Loucy (cell line): ENCODE measurements around the gene SETD3.

Experiments used
- H2AFZ ChIP-seq: fragments of 200-600 bp; sonication (generic); 2 replicates; pipeline ENCODE4 v1.6.0; 2016; ENCODE audit warnings: antibody characterized with exemption, mild to moderate bottlenecking, low read length, moderate library complexity
- H3F3A ChIP-seq: fragments of 200-600 bp; 2 replicates; pipeline ENCODE4 v1.6.0; 2016; ENCODE audit warnings: antibody characterized with exemption, low read depth, mild to moderate bottlenecking
- H3K27me3 ChIP-seq: fragments of 200-600 bp; sonication (generic); 2 replicates; pipeline ENCODE4 v1.6.1; 2014; ENCODE audit warnings: low read length, mild to moderate bottlenecking; ENCODE audit not compliant: insufficient read depth, poor library complexity, severe bottlenecking
- H3K36me3 ChIP-seq: fragments of 200-600 bp; sonication (generic); 2 replicates; pipeline ENCODE4 v1.6.1; 2016; ENCODE audit warnings: low read length; ENCODE audit not compliant: insufficient read depth
- H3K4me1 ChIP-seq: fragments of 200-600 bp; sonication (generic); 2 replicates; pipeline ENCODE4 v1.5.1; 2014; ENCODE audit warnings: low read length, mild to moderate bottlenecking; ENCODE audit not compliant: insufficient read depth, poor library complexity, severe bottlenecking
- H3K4me2 ChIP-seq: fragments of 200-600 bp; sonication (generic); 2 replicates; pipeline ENCODE4 v1.6.0; 2014; ENCODE audit warnings: antibody characterized with exemption, low read length, low read depth, mild to moderate bottlenecking; ENCODE audit not compliant: poor library complexity, severe bottlenecking
- H3K4me3 ChIP-seq: fragments of 200-600 bp; sonication (generic); 2 replicates; pipeline ENCODE4 v1.5.1; 2014; ENCODE audit warnings: low read length, mild to moderate bottlenecking, mixed read lengths; ENCODE audit not compliant: poor library complexity, severe bottlenecking
- H3K79me2 ChIP-seq: fragments of 200-600 bp; sonication (generic); 2 replicates; pipeline ENCODE4 v1.6.1; 2014; ENCODE audit warnings: low read length; ENCODE audit not compliant: insufficient read depth
- H3K9ac ChIP-seq: fragments of 200-600 bp; sonication (generic); 2 replicates; pipeline ENCODE4 v1.6.0; 2014; ENCODE audit warnings: mild to moderate bottlenecking, low read depth, low read length, moderate library complexity; ENCODE audit not compliant: poor library complexity, severe bottlenecking
- H3K9me2 ChIP-seq: fragments of 200-600 bp; sonication (generic); replicated peaks from 2 replicates; pipeline ENCODE4 v1.6.1; 2016; ENCODE audit warnings: low read depth, low read length, mixed read lengths
- H3K9me3 ChIP-seq: fragments of 200-600 bp; sonication (generic); 2 replicates; pipeline ENCODE4 v1.6.1; 2014; ENCODE audit warnings: mild to moderate bottlenecking, antibody characterized with exemption, low read length, low read depth; ENCODE audit not compliant: insufficient read depth
- H4K20me1 ChIP-seq: fragments of 200-600 bp; sonication (generic); 2 replicates; pipeline ENCODE4 v1.6.0; 2014; ENCODE audit warnings: antibody characterized with exemption, low read length, mild to moderate bottlenecking; ENCODE audit not compliant: insufficient read depth, poor library complexity, severe bottlenecking
- CTCF ChIP-seq: fragments of 200-600 bp; sonication (generic); conservative IDR thresholded peaks from 2 replicates; pipeline ENCODE4 v1.5.1; 2014; ENCODE audit warnings: mild to moderate bottlenecking, antibody characterized with exemption, low read length
- EZH2phosphoT487 ChIP-seq: fragments of 200-600 bp; IDR thresholded peaks from 2 replicates; pipeline ENCODE4 v1.6.1; 2018; ENCODE audit warnings: antibody characterized with exemption, mild to moderate bottlenecking, moderate library complexity, borderline replicate concordance

The SETD3 gene

GRCh38 chr14:99408971-99409289 lies 71.7 kb downstream of the SETD3 start:
- Histone ChIP-seq H3K27me3 (no peaks in the 10 kb centered on the region), H3K9me2 (no peaks in the 10 kb centered on the region), H4K20me1 (no peaks in the 10 kb centered on the region), H3F3A (no peaks in the 10 kb centered on the region), H3K9ac (no peak overlapping the region), H2AFZ (no peak overlapping the region), H3K9me3 (no peaks in the 10 kb centered on the region), H3K4me1 (no peaks in the 10 kb centered on the region), H3K79me2 (no peaks in the 10 kb centered on the region), H3K36me3 (peaks cover 79% of the 10 kb centered on the region), H3K4me2 (no peak overlapping the region), H3K4me3 (no peak overlapping the region)
- TF ChIP-seq EZH2phosphoT487 (no peak), CTCF (no peak)

GRCh38 chr14:99408286-99408970 lies 72.2 kb downstream of the SETD3 start:
- no peak overlapping the region for H3K4me3 ChIP-seq
- peaks cover 80% of the 10 kb centered on the region for H3K36me3 ChIP-seq
- H3K4me2 ChIP-seq: no peak overlapping the region
- no peak for TF ChIP-seq EZH2phosphoT487
- TF ChIP-seq CTCF: no peak
- H3K9me2 ChIP-seq: no peaks in the 10 kb centered on the region
- no peaks in the 10 kb centered on the region for H4K20me1 ChIP-seq
- no peak overlapping the region for H3K9ac ChIP-seq
- no peaks in the 10 kb centered on the region for H3F3A ChIP-seq
- H3K27me3 ChIP-seq: no peaks in the 10 kb centered on the region
- H2AFZ ChIP-seq: no peak overlapping the region
- H3K4me1 ChIP-seq: no peaks in the 10 kb centered on the region
- no peaks in the 10 kb centered on the region for H3K79me2 ChIP-seq
- H3K9me3 ChIP-seq: no peaks in the 10 kb centered on the region

GRCh38 chr14:99407416-99407815 lies 73.2 kb downstream of the SETD3 start:
- Histone ChIP-seq H3K4me2 (no peak overlapping the region), H3K27me3 (no peaks in the 10 kb centered on the region), H3K4me1 (no peaks in the 10 kb centered on the region), H3K9me2 (no peaks in the 10 kb centered on the region), H4K20me1 (no peaks in the 10 kb centered on the region), H2AFZ (no peak overlapping the region), H3K36me3 (peaks cover 79% of the 10 kb centered on the region), H3K79me2 (no peaks in the 10 kb centered on the region), H3K9me3 (no peaks in the 10 kb centered on the region), H3K4me3 (no peak overlapping the region), H3F3A (no peaks in the 10 kb centered on the region), H3K9ac (no peak overlapping the region)
- TF ChIP-seq CTCF (no peak), EZH2phosphoT487 (no peak)
